Neural progenitor cell (in vitro differentiated cells): ENCODE measurements around the gene FPR2.

Experiments used
- CTCF ChIP-seq: fragments of 200-600 bp; sonication (generic); IDR thresholded peaks from 2 replicates; pipeline ENCODE4 v1.5.1; 2017; ENCODE audit warnings: antibody characterized with exemption, mild to moderate bottlenecking
- EZH2 ChIP-seq: fragments of 200-600 bp; sonication (generic); IDR thresholded peaks from 2 replicates; pipeline ENCODE4 v1.6.1; 2017; ENCODE audit warnings: antibody characterized with exemption, mild to moderate bottlenecking, moderate library complexity

- TF ChIP-seq EZH2 (no peak), CTCF (no peak)
Observed at GRCh38 chr19:51800473-51801244, 39.7 kb downstream of the FPR2 start.
